PC-3 (cell line): ENCODE data around the gene ZMYND19. TPM values are rescaled to one million over a fixed set of nuclear protein-coding genes. Genes with fewer than 3 reads are reported as not detected.

ENCODE experiments used
- ATAC-seq: fragments of 200-7000 bp; cut with Tn5 transposase; 2 replicates; pipeline ENCODE4 v1.9.1; 2020; ENCODE audit warnings: mild to moderate bottlenecking, moderate library complexity
- BruUV-seq: library from RNA; stranded (reverse); fragments of 400-500 nt; replicated peaks from 2 replicates; lab custom pipeline; 2021; lab: Mats Ljungman, UMichigan
- CTCF ChIA-PET: fragments of 300-600 bp; sonication (Branson Sonifier 250); formaldehyde crosslinking; loops from one replicate; lab custom pipeline; 2022; ENCODE audit warnings: antibody characterized with exemption; lab: Charles Lee
- POLR2A ChIA-PET: fragments of 300-600 bp; sonication (Branson Sonifier 250); formaldehyde crosslinking; loops from one replicate; lab custom pipeline; 2022; ENCODE audit warnings: antibody characterized with exemption; ENCODE audit not compliant: unreplicated experiment; lab: Charles Lee
- DNase-seq: peaks from one replicate; pipeline ENCODE4 v3.0.0-alpha.2; 2015
- H2AFZ ChIP-seq: fragments of 300-600 bp; sonication (generic); 2 replicates; pipeline ENCODE4 v1.6.0; 2016; ENCODE audit warnings: antibody characterized with exemption, low read length
- H3F3A ChIP-seq: fragments of 300-600 bp; sonication (generic); one replicate; pipeline ENCODE4 v1.6.0; 2017; ENCODE audit warnings: antibody characterized with exemption, low read length, control low read depth, mild to moderate bottlenecking; ENCODE audit not compliant: unreplicated experiment
- H3K27ac ChIP-seq: fragments of 300-600 bp; sonication (generic); 2 replicates; pipeline ENCODE4 v1.5.1; 2016; ENCODE audit warnings: mild to moderate bottlenecking, low read length
- H3K27me3 ChIP-seq: fragments of 300-600 bp; sonication (generic); 2 replicates; pipeline ENCODE4 v1.6.1; 2016; ENCODE audit warnings: low read length, mixed read lengths
- H3K36me3 ChIP-seq: fragments of 300-600 bp; sonication (generic); 2 replicates; pipeline ENCODE4 v1.6.1; 2016; ENCODE audit warnings: low read depth, mixed run types, low read length, mixed read lengths
- H3K4me1 ChIP-seq: fragments of 300-600 bp; sonication (generic); 2 replicates; pipeline ENCODE4 v1.5.1; 2016; ENCODE audit warnings: low read length; ENCODE audit not compliant: insufficient read depth
- H3K4me2 ChIP-seq: fragments of 300-600 bp; sonication (generic); 2 replicates; pipeline ENCODE4 v1.6.0; 2016; ENCODE audit warnings: low read length
- H3K4me3 ChIP-seq: fragments of 300-600 bp; sonication (generic); 2 replicates; pipeline ENCODE4 v1.5.1; 2016; ENCODE audit warnings: mild to moderate bottlenecking, low read length, mixed read lengths
- H3K79me2 ChIP-seq: fragments of 300-600 bp; sonication (generic); 2 replicates; pipeline ENCODE4 v1.6.1; 2017; ENCODE audit warnings: low read length, mixed read lengths
- H3K9ac ChIP-seq: fragments of 300-600 bp; sonication (generic); 2 replicates; pipeline ENCODE4 v1.6.0; 2016; ENCODE audit warnings: mild to moderate bottlenecking, low read length
- H3K9me2 ChIP-seq: fragments of 300-600 bp; sonication (generic); replicated peaks from 2 replicates; pipeline ENCODE4 v1.6.1; 2016; ENCODE audit warnings: mixed run types, low read length, mixed read lengths
- H3K9me3 ChIP-seq: fragments of 300-600 bp; sonication (generic); 2 replicates; pipeline ENCODE4 v1.6.1; 2016; ENCODE audit warnings: low read length, mixed read lengths
- H4K20me1 ChIP-seq: fragments of 300-600 bp; sonication (generic); 2 replicates; pipeline ENCODE4 v1.6.1; 2016; ENCODE audit warnings: low read length, mixed read lengths
- EZH2 ChIP-seq: fragments of 300-600 bp; sonication (generic); IDR thresholded peaks from one replicate; pipeline ENCODE4 v1.6.1; 2017; ENCODE audit warnings: antibody characterized with exemption, mild to moderate bottlenecking, low read length; ENCODE audit not compliant: unreplicated experiment
- EZH2phosphoT487 ChIP-seq: fragments of 300-600 bp; sonication (generic); IDR thresholded peaks from 2 replicates; pipeline ENCODE4 v1.6.1; 2018; ENCODE audit warnings: mild to moderate bottlenecking, antibody characterized with exemption, low read length, borderline replicate concordance
- intact Hi-C: fragments of 100-400 bp; cut with micrococcal nuclease; formaldehyde crosslinking; loops from 2 replicates; pipeline ENCODE4 v1.9.0; 2023
- total RNA-seq: library from RNA; depleted of rRNA; stranded (reverse); fragments of >200 nt; gene quantifications from 2 replicates; pipeline ENCODE4 v1.2.3, GENCODE V29; 2014
- TF ChIP-seq, protein P1 (sequence below): fragments of 300-600 bp; sonication (generic); conservative IDR thresholded peaks from 2 replicates; pipeline ENCODE4 v1.5.1; 2017; ENCODE audit warnings: antibody characterized with exemption, low read depth, mild to moderate bottlenecking, low read length

The ZMYND19 gene
- total RNA-seq, 1 experiment from 2014 or later: 39.5 TPM

DNA sequence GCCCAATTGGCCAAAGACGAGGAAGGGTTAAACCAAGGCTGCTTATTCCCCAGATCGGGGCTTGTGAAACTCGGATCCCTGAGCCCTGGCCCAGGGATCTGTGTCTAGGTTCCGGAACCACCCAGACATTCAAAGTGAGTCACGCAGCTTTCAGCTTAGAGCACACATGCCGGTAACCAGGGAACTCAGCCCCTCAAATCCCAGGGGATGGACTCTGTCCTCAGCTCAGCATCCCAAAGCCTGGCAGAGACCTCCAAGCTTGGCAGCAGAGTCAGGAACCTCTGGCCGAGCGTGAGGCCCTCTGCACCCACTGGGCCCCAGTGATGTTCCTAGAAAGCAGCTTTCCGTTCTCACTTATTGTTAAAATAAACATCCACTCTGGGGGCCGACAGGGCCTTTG is 45.2 kb downstream of the ZMYND19 start:
- no peaks in the 10 kb centered on the region for H3K27me3 ChIP-seq
- H3K36me3 ChIP-seq: no peaks in the 10 kb centered on the region
- H4K20me1 ChIP-seq: no peaks in the 10 kb centered on the region
- ChIA-PET CTCF (interaction anchor here (0.6 kb wide), 1 partner anchor 10 kb away, joined by 3 read pairs; no protein-coding TSS in a partner anchor), POLR2A (no interaction called here)
- H3K4me2 ChIP-seq: no peak overlapping the region
- peaks cover 3% of the 10 kb centered on the region for H3K4me1 ChIP-seq
- no peak overlapping the region for H3K4me3 ChIP-seq
- no TSS peak for BruUV-seq
- H3K9me3 ChIP-seq: no peaks in the 10 kb centered on the region
- TF ChIP-seq EZH2 (no peak), EZH2phosphoT487 (no peak)
- TF ChIP-seq, protein P1, sequence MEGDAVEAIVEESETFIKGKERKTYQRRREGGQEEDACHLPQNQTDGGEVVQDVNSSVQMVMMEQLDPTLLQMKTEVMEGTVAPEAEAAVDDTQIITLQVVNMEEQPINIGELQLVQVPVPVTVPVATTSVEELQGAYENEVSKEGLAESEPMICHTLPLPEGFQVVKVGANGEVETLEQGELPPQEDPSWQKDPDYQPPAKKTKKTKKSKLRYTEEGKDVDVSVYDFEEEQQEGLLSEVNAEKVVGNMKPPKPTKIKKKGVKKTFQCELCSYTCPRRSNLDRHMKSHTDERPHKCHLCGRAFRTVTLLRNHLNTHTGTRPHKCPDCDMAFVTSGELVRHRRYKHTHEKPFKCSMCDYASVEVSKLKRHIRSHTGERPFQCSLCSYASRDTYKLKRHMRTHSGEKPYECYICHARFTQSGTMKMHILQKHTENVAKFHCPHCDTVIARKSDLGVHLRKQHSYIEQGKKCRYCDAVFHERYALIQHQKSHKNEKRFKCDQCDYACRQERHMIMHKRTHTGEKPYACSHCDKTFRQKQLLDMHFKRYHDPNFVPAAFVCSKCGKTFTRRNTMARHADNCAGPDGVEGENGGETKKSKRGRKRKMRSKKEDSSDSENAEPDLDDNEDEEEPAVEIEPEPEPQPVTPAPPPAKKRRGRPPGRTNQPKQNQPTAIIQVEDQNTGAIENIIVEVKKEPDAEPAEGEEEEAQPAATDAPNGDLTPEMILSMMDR: no peak
- no peak overlapping the region for H3K9ac ChIP-seq
- no peaks in the 10 kb centered on the region for H3F3A ChIP-seq
- no peaks in the 10 kb centered on the region for H3K9me2 ChIP-seq
- no peak overlapping the region for H2AFZ ChIP-seq
- H3K79me2 ChIP-seq: no peaks in the 10 kb centered on the region
- ATAC-seq (no peak), DNase-seq (no peak)
- no peak overlapping the region for H3K27ac ChIP-seq
- intact Hi-C loops: no loop called here

DNA sequence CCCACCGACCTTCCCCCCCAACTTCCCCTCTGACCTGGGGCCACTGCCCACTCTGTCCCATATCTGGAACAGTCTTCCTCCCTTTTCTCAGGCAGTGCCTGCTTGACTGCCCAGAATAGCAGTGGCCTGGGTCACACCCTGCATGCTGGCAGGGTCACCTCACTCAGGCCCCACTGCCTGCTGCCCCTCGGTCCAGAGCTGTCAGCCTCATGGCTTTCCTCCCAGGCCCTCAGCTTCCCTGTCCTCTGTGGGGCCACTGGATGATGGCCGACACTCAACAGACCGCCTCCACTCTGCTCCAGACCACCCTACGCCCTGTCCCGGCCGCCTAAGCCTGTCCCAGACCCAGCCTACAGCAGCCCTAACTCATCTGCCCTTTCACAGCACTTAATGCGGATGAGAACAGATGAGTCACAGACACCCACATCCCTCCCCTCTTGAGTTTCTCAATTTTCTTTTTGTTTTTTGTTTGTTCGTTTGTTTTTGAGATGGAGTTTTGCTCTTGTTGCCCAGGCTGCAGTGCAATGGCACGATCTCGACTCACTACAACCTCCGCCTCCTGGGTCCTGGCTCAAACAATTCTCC is 46.0 kb downstream of the ZMYND19 start:
- Histone ChIP-seq H3K27ac (no peak overlapping the region), H3K9me3 (no peaks in the 10 kb centered on the region), H3K9ac (no peak overlapping the region), H2AFZ (no peak overlapping the region), H3F3A (no peaks in the 10 kb centered on the region), H4K20me1 (no peaks in the 10 kb centered on the region), H3K36me3 (no peaks in the 10 kb centered on the region), H3K9me2 (no peaks in the 10 kb centered on the region), H3K4me2 (no peak overlapping the region), H3K4me1 (no peaks in the 10 kb centered on the region), H3K79me2 (no peaks in the 10 kb centered on the region), H3K4me3 (no peak overlapping the region), H3K27me3 (no peaks in the 10 kb centered on the region)
- intact Hi-C loops: no loop called here
- DNase-seq (no peak), ATAC-seq (no peak)
- CTCF ChIA-PET: no interaction called here
- TF ChIP-seq EZH2phosphoT487 (no peak), EZH2 (no peak)
- TF ChIP-seq, protein P1: no peak
- POLR2A ChIA-PET: no interaction called here
- BruUV-seq: no TSS peak

DNA sequence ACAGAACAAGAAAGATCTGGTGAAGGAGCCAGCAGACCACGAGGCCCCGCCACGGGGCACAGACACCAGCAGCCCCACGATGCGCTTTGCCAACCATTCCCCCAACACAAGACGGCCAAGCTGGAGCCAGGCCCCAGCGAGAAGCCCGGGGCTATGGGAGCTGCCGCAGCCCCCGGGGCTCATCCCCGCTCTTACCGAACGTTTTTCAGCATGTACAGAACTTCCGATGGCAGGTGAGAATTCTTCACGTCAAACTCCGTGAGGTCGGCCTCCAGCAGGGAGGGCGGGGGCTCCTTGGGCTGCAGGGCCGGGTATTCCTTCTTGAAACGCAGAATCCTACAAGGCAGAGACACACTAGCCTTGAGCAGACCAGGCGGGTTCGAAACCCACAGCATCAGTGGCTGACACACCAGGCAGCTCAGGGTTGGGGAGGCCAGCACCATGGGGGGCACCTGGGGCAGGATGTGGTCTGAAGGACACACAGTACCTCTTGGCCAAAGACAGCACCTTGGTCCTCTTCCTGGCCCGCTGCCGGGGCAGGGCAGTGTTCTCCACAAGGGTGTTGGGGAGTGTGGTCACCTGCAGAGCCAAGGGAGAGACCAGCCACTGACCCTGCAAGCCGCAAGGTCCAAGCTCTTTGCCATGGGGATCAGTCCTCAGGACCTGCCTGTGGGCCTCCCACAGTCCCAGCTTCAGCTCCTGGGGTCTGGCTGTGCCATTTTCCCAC is 46.9 kb downstream of the ZMYND19 start:
- no peaks in the 10 kb centered on the region for H3K27me3 ChIP-seq
- no peaks in the 10 kb centered on the region for H4K20me1 ChIP-seq
- no peaks in the 10 kb centered on the region for H3K36me3 ChIP-seq
- no peak for DNase-seq
- intact Hi-C loops: no loop called here
- CTCF ChIA-PET: no interaction called here
- no peak overlapping the region for H3K4me2 ChIP-seq
- no peak overlapping the region for H2AFZ ChIP-seq
- no peaks in the 10 kb centered on the region for H3K79me2 ChIP-seq
- no peak for ATAC-seq
- no peaks in the 10 kb centered on the region for H3K9me3 ChIP-seq
- no TSS peak for BruUV-seq
- no peak overlapping the region for H3K27ac ChIP-seq
- POLR2A ChIA-PET: no interaction called here
- H3K4me1 ChIP-seq: no peaks in the 10 kb centered on the region
- H3K9ac ChIP-seq: no peak overlapping the region
- no peak for TF ChIP-seq EZH2
- TF ChIP-seq, protein P1: no peak
- no peak for TF ChIP-seq EZH2phosphoT487
- no peak overlapping the region for H3K4me3 ChIP-seq
- H3K9me2 ChIP-seq: no peaks in the 10 kb centered on the region
- H3F3A ChIP-seq: no peaks in the 10 kb centered on the region
